Loucy (cell line): Measurements from ENCODE around the gene MAP4K3.

Source experiments
- CTCF ChIP-seq: fragments of 200-600 bp; sonication (generic); conservative IDR thresholded peaks from 2 replicates; pipeline ENCODE4 v1.5.1; 2014; ENCODE audit warnings: mild to moderate bottlenecking, antibody characterized with exemption, low read length
- EZH2phosphoT487 ChIP-seq: fragments of 200-600 bp; IDR thresholded peaks from 2 replicates; pipeline ENCODE4 v1.6.1; 2018; ENCODE audit warnings: antibody characterized with exemption, mild to moderate bottlenecking, moderate library complexity, borderline replicate concordance

GRCh38 chr2:39240758-39241157 is 196.3 kb downstream of the MAP4K3 start:
- no peak for TF ChIP-seq CTCF
- TF ChIP-seq EZH2phosphoT487, result no peak
